ENCODE measurements around the gene ATMIN.

The ATMIN gene

GRCh38 chr16:80992676-80993293, 42.9 kb upstream of the ATMIN start:
- TF ChIP-seq CTCF (IDR thresholded peaks at IDR 0.05): no peak

- TF ChIP-seq CTCF (IDR thresholded peaks at IDR 0.05): no peak
Measured at GRCh38 chr16:80993307-80993706, 42.3 kb upstream of the ATMIN start.

- no peak for TF ChIP-seq CTCF (IDR thresholded peaks at IDR 0.05)
Measured at GRCh38 chr16:80993834-80994233, 41.8 kb upstream of the ATMIN start.

- no peak for TF ChIP-seq CTCF (IDR thresholded peaks at IDR 0.05)
Measured at GRCh38 chr16:80994451-80994850, 41.2 kb upstream of the ATMIN start.

- TF ChIP-seq CTCF (IDR thresholded peaks at IDR 0.05): no peak
Measured at GRCh38 chr16:80996688-80997138, 38.9 kb upstream of the ATMIN start.

- TF ChIP-seq CTCF (IDR thresholded peaks at IDR 0.05): no peak
Measured at GRCh38 chr16:80997139-80997798, 38.4 kb upstream of the ATMIN start.

- no peak for TF ChIP-seq CTCF (IDR thresholded peaks at IDR 0.05)
Measured at GRCh38 chr16:80997964-80998620, 37.5 kb upstream of the ATMIN start.

All from LNCAP (cell line).